Mononuclear cell (primary cell): ENCODE results near the gene CACNA2D4. TPM values are rescaled to one million over a fixed set of nuclear protein-coding genes. Genes with fewer than 3 reads are reported as not detected.

ENCODE experiments used
- H3K27me3 ChIP-seq: 2 replicates; pipeline ENCODE4 v1.6.0; 2011; ENCODE audit warnings: low read length, control low read depth; ENCODE audit not compliant: insufficient read depth
- H3K4me1 ChIP-seq: 2 replicates; pipeline ENCODE4 v1.5.1; 2011; ENCODE audit warnings: mild to moderate bottlenecking, low read length, control low read depth; ENCODE audit not compliant: insufficient read depth
- H3K4me3 ChIP-seq: 2 replicates; pipeline ENCODE4 v1.5.1; 2011; ENCODE audit warnings: mild to moderate bottlenecking, low read length, moderate library complexity
- H3K9me3 ChIP-seq: 2 replicates; pipeline ENCODE4 v1.5.1; 2011; ENCODE audit warnings: low read depth, mild to moderate bottlenecking, control low read depth, low read length
- total RNA-seq: library from RNA; depleted of rRNA; stranded (reverse); fragments of >200 nt; gene quantifications from one replicate; pipeline ENCODE4 v1.2.3, GENCODE V29; 2012

The CACNA2D4 gene
- total RNA-seq, 1 donor: 17.2 TPM

- H3K4me3 ChIP-seq: no peak overlapping the region
- H3K9me3 ChIP-seq: no peaks in the 10 kb centered on the region
- H3K4me1 ChIP-seq: no peaks in the 10 kb centered on the region
- no peaks in the 10 kb centered on the region for H3K27me3 ChIP-seq
Measured at GRCh38 chr12:1767407-1768090, 150.9 kb downstream of the CACNA2D4 start.

GRCh38 chr12:1766110-1766509, 152.3 kb downstream of the CACNA2D4 start:
- Histone ChIP-seq H3K4me1 (no peaks in the 10 kb centered on the region), H3K27me3 (no peaks in the 10 kb centered on the region), H3K4me3 (no peak overlapping the region), H3K9me3 (no peaks in the 10 kb centered on the region)

GRCh38 chr12:1763153-1763552, 155.3 kb downstream of the CACNA2D4 start:
- Histone ChIP-seq H3K4me1 (no peaks in the 10 kb centered on the region), H3K27me3 (no peaks in the 10 kb centered on the region), H3K4me3 (no peak overlapping the region), H3K9me3 (no peaks in the 10 kb centered on the region)

- H3K4me3 ChIP-seq: no peak overlapping the region
- H3K27me3 ChIP-seq: no peaks in the 10 kb centered on the region
- no peaks in the 10 kb centered on the region for H3K9me3 ChIP-seq
- no peaks in the 10 kb centered on the region for H3K4me1 ChIP-seq
Measured at GRCh38 chr12:1761857-1762256, 156.6 kb downstream of the CACNA2D4 start.

- Histone ChIP-seq H3K4me3 (no peak overlapping the region), H3K27me3 (no peaks in the 10 kb centered on the region), H3K4me1 (no peaks in the 10 kb centered on the region), H3K9me3 (no peaks in the 10 kb centered on the region)
Measured at GRCh38 chr12:1760566-1761382, 157.7 kb downstream of the CACNA2D4 start.

GRCh38 chr12:1758887-1759286, 159.6 kb downstream of the CACNA2D4 start:
- Histone ChIP-seq H3K4me3 (no peak overlapping the region), H3K27me3 (no peaks in the 10 kb centered on the region), H3K4me1 (no peaks in the 10 kb centered on the region), H3K9me3 (no peaks in the 10 kb centered on the region)

GRCh38 chr12:1758376-1758775, 160.1 kb downstream of the CACNA2D4 start:
- H3K4me1 ChIP-seq: no peaks in the 10 kb centered on the region
- no peaks in the 10 kb centered on the region for H3K9me3 ChIP-seq

GRCh38 chr12:1750300-1750699, 168.2 kb downstream of the CACNA2D4 start:
- Histone ChIP-seq H3K27me3 (no peaks in the 10 kb centered on the region), H3K4me1 (no peaks in the 10 kb centered on the region), H3K4me3 (no peak overlapping the region), H3K9me3 (peaks cover 7% of the 10 kb centered on the region)

More at GRCh38 chr12:1758376-1758775, 160.1 kb downstream of the CACNA2D4 start:
- H3K27me3 ChIP-seq: no peaks in the 10 kb centered on the region
- no peak overlapping the region for H3K4me3 ChIP-seq

GRCh38 chr12:1749019-1749418, 169.4 kb downstream of the CACNA2D4 start:
- Histone ChIP-seq H3K27me3 (no peaks in the 10 kb centered on the region), H3K4me3 (no peak overlapping the region), H3K4me1 (no peaks in the 10 kb centered on the region), H3K9me3 (peaks cover 7% of the 10 kb centered on the region)

GRCh38 chr12:1747609-1748008, 170.8 kb downstream of the CACNA2D4 start:
- Histone ChIP-seq H3K9me3 (peaks cover 7% of the 10 kb centered on the region), H3K27me3 (no peaks in the 10 kb centered on the region), H3K4me3 (no peak overlapping the region), H3K4me1 (no peaks in the 10 kb centered on the region)

- peaks cover 7% of the 10 kb centered on the region for H3K9me3 ChIP-seq
- H3K4me3 ChIP-seq: no peak overlapping the region
- H3K4me1 ChIP-seq: peaks cover 8% of the 10 kb centered on the region
- no peaks in the 10 kb centered on the region for H3K27me3 ChIP-seq
Measured at GRCh38 chr12:1744932-1745331, 173.5 kb downstream of the CACNA2D4 start.

Other genes with a start within 250 kb of the CACNA2D4 start
- 18.3 TPM for gene ADIPOR2, start 227.6 kb downstream of the CACNA2D4 start, total RNA-seq
- gene LRTM2, start 98.1 kb downstream of the CACNA2D4 start, total RNA-seq: 0.10 TPM
- 6.7 TPM for gene DCP1B, start 85.8 kb upstream of the CACNA2D4 start, total RNA-seq
- 0.10 TPM for gene CACNA1C, start 134.3 kb upstream of the CACNA2D4 start, total RNA-seq